ENCODE measurements around the gene BGN. TPM values are rescaled to one million over a fixed set of nuclear protein-coding genes. Genes with fewer than 3 reads are reported as not detected.

BGN gene
- total RNA-seq, 1 experiment from 2014 or later: 0.33 TPM

GRCh38 chrX:153496590-153496959 lies 1.8 kb downstream of the BGN start:
- intact Hi-C loops (cut with micrococcal nuclease; ENCODE audit: unreplicated experiment): no loop called here
- ChIA-PET CTCF (no interaction called here), POLR2A (ENCODE audit: unreplicated experiment) (no interaction called here)
- Histone ChIP-seq H3K9me2 (ENCODE audit: insufficient read depth) (no peaks in the 10 kb centered on the region), H3K4me1 (replicated peaks; ENCODE audit: insufficient read depth) (no peaks in the 10 kb centered on the region), H3F3A (ENCODE audit: insufficient read depth, low read depth) (0 out of 2 replicates have a peak, but pooled peaks cover 3% of the 10 kb centered on the region), H3K27me3 (ENCODE audit: insufficient read depth, low read depth) (peaks cover 29% of the 10 kb centered on the region), H3K9me3 (ENCODE audit: insufficient read depth, low read depth) (no peaks in the 10 kb centered on the region), H2AFZ (no peak overlapping the region), H3K4me2 (no peak overlapping the region), H3K27ac (no peak overlapping the region), H3K4me3 (no peak overlapping the region), H3K36me3 (ENCODE audit: low read depth) (no peaks in the 10 kb centered on the region), H4K20me1 (ENCODE audit: insufficient read depth) (no peaks in the 10 kb centered on the region), H3K79me2 (ENCODE audit: low read depth) (no peaks in the 10 kb centered on the region)
- no peak for DNase-seq
- no TSS peak for BruUV-seq (replicated peaks)
- TF ChIP-seq, protein P1, sequence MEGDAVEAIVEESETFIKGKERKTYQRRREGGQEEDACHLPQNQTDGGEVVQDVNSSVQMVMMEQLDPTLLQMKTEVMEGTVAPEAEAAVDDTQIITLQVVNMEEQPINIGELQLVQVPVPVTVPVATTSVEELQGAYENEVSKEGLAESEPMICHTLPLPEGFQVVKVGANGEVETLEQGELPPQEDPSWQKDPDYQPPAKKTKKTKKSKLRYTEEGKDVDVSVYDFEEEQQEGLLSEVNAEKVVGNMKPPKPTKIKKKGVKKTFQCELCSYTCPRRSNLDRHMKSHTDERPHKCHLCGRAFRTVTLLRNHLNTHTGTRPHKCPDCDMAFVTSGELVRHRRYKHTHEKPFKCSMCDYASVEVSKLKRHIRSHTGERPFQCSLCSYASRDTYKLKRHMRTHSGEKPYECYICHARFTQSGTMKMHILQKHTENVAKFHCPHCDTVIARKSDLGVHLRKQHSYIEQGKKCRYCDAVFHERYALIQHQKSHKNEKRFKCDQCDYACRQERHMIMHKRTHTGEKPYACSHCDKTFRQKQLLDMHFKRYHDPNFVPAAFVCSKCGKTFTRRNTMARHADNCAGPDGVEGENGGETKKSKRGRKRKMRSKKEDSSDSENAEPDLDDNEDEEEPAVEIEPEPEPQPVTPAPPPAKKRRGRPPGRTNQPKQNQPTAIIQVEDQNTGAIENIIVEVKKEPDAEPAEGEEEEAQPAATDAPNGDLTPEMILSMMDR (conservative IDR thresholded peaks at IDR 0.05): no peak
- TF ChIP-seq EZH2 (IDR thresholded peaks at IDR 0.05; ENCODE audit: low read depth): no peak

- Histone ChIP-seq H3K27me3 (ENCODE audit: insufficient read depth, low read depth) (peaks cover 42% of the 10 kb centered on the region), H3K79me2 (ENCODE audit: low read depth) (no peaks in the 10 kb centered on the region), H3K36me3 (ENCODE audit: low read depth) (no peaks in the 10 kb centered on the region), H3K9me2 (ENCODE audit: insufficient read depth) (no peaks in the 10 kb centered on the region), H2AFZ (no peak overlapping the region), H3F3A (ENCODE audit: insufficient read depth, low read depth) (0 out of 2 replicates have a peak, but pooled peaks cover 3% of the 10 kb centered on the region), H3K9me3 (ENCODE audit: insufficient read depth, low read depth) (no peaks in the 10 kb centered on the region), H3K4me3 (no peak overlapping the region), H3K27ac (no peak overlapping the region), H3K4me2 (no peak overlapping the region), H4K20me1 (ENCODE audit: insufficient read depth) (no peaks in the 10 kb centered on the region), H3K4me1 (replicated peaks; ENCODE audit: insufficient read depth) (no peaks in the 10 kb centered on the region)
- no TSS peak for BruUV-seq (replicated peaks)
- no peak for DNase-seq
- CTCF ChIA-PET: no interaction called here
- POLR2A ChIA-PET (ENCODE audit: unreplicated experiment): no interaction called here
- TF ChIP-seq EZH2 (IDR thresholded peaks at IDR 0.05; ENCODE audit: low read depth): no peak
- TF ChIP-seq, protein P1 (conservative IDR thresholded peaks at IDR 0.05): no peak
- intact Hi-C loops (cut with micrococcal nuclease; ENCODE audit: unreplicated experiment): no loop called here
Measured at GRCh38 chrX:153498453-153498852, 3.7 kb downstream of the BGN start.

DNA sequence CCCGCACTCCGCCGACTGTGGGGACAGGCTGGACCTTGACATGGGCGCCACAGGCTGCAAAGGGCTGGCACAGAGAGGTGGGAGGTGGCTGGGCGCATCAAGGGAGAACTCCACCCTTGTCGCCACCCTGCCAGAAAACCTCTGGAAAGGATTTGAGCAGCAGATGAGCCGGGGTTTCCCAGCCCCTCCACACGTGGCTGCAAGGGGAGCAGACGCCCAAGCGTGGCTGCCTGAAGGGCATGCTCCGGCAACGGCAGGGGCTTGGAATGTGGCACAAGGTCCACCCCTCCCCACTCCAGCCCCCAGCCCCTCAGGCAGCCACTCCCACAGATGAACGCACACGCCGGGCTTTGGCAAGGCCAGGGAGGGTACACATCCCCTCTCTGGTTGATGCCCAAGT lies 4.6 kb downstream of the BGN start:
- POLR2A ChIA-PET (ENCODE audit: unreplicated experiment): no interaction called here
- no peak for TF ChIP-seq EZH2 (IDR thresholded peaks at IDR 0.05; ENCODE audit: low read depth)
- TF ChIP-seq, protein P1 (conservative IDR thresholded peaks at IDR 0.05): no peak
- H3K27ac ChIP-seq: no peak overlapping the region
- no TSS peak for BruUV-seq (replicated peaks)
- H3K27me3 ChIP-seq (ENCODE audit: insufficient read depth, low read depth): peaks cover 42% of the 10 kb centered on the region
- DNase-seq: no peak
- 0 out of 2 replicates have a peak, but pooled peaks cover 3% of the 10 kb centered on the region for H3F3A ChIP-seq (ENCODE audit: insufficient read depth, low read depth)
- no peaks in the 10 kb centered on the region for H3K4me1 ChIP-seq (replicated peaks; ENCODE audit: insufficient read depth)
- intact Hi-C loops (cut with micrococcal nuclease; ENCODE audit: unreplicated experiment): no loop called here
- no peaks in the 10 kb centered on the region for H4K20me1 ChIP-seq (ENCODE audit: insufficient read depth)
- H3K4me2 ChIP-seq: no peak overlapping the region
- H2AFZ ChIP-seq: no peak overlapping the region
- H3K9me3 ChIP-seq (ENCODE audit: insufficient read depth, low read depth): no peaks in the 10 kb centered on the region
- H3K4me3 ChIP-seq: no peak overlapping the region
- CTCF ChIA-PET: no interaction called here
- no peaks in the 10 kb centered on the region for H3K36me3 ChIP-seq (ENCODE audit: low read depth)
- no peaks in the 10 kb centered on the region for H3K79me2 ChIP-seq (ENCODE audit: low read depth)
- H3K9me2 ChIP-seq (ENCODE audit: insufficient read depth): no peaks in the 10 kb centered on the region
